Colonic mucosa (tissue), 4 donors: ENCODE results near the gene USP26. TPM values are rescaled to one million over a fixed set of nuclear protein-coding genes. Genes with fewer than 3 reads are reported as not detected.
A peak's percentile ranks its signal among the peaks of the same experiment; 100 is the strongest.
"Not testable (repeated sequence)": the region's sequence is repeated elsewhere in the genome, so short reads cannot be mapped to it uniquely, and the experiment has no call there.

Experiments used
- DNase-seq: peaks from one replicate; pipeline ENCODE4 v3.0.0-alpha.2; 2020
- H3K27ac ChIP-seq: fragments of 200-600 bp; one replicate; pipeline ENCODE4 v1.8.0; 2021
- H3K27me3 ChIP-seq: fragments of 200-600 bp; one replicate; pipeline ENCODE4 v1.8.0; 2021
- H3K36me3 ChIP-seq: fragments of 200-600 bp; one replicate; pipeline ENCODE4 v1.8.0; 2021
- H3K4me1 ChIP-seq: fragments of 200-600 bp; one replicate; pipeline ENCODE4 v1.8.0; 2021; ENCODE audit warnings: mild to moderate bottlenecking
- H3K4me3 ChIP-seq: fragments of 200-600 bp; one replicate; pipeline ENCODE4 v1.8.0; 2021
- H3K9ac ChIP-seq, 2 donors: one replicate each; pipeline ENCODE4 v1.7.0; 2013; ENCODE audit warnings: control low read depth in 2 of 2, low read depth in 2 of 2, low read length in 2 of 2
- H3K9me3 ChIP-seq: fragments of 200-600 bp; one replicate; pipeline ENCODE4 v1.8.0; 2021
- intact Hi-C: fragments of 100-400 bp; cut with DNase I; formaldehyde crosslinking; loops from one replicate; pipeline ENCODE4 v1.14.1; 2022
- total RNA-seq, 2 donors: library from RNA; stranded (reverse); fragmentation: NEBNext Ultra II Directional in 1 of 2; extraction: Animal tissue kit (Norgen Biotek cat#: 25700) in 1 of 2; gene quantifications; one replicate each; pipeline ENCODE4 v1.2.1, GENCODE V29; 2021
- TF ChIP-seq, protein P1 (sequence below): fragments of 200-600 bp; IDR thresholded peaks from one replicate; pipeline ENCODE4 v1.8.0; 2022; ENCODE audit warnings: antibody characterized with exemption, mild to moderate bottlenecking
- donor health status: healthy.
- donor health status: DM: no; HTN: no; CAD: no.
- donor health status: DM: no; HTN: no; CAD: no.

Gene USP26
- total RNA-seq, 2 donors from 2014 or later, result not detected

DNA sequence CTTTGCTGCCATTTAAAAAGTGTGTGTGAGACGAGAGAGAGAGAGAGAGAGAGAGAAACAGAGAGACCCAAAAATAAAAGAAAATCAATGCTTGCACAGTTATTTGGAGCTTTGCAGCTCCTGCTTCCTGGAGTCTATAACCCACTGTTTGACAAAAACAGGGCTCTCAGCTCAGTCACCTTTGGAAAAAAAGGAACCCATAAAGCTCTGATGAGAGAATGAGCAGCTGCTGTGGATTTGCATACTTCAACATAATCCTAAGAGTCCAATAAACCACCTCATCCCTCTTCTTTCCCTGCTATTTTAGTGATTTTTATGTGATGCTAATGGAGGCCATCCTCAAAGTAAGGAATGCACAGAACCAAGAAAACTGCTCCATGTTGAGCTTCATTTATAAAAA, 50.3 kb downstream of the USP26 start:
- Histone ChIP-seq H3K27me3 (no peaks in the 10 kb centered on the region), H3K4me3 (no peak overlapping the region), H3K9me3 (no peaks in the 10 kb centered on the region), H3K9ac (no peak overlapping the region), H3K27ac (no peak overlapping the region), H3K36me3 (no peaks in the 10 kb centered on the region), H3K4me1 (no peaks in the 10 kb centered on the region)
- no peak for DNase-seq
- TF ChIP-seq, protein P1, sequence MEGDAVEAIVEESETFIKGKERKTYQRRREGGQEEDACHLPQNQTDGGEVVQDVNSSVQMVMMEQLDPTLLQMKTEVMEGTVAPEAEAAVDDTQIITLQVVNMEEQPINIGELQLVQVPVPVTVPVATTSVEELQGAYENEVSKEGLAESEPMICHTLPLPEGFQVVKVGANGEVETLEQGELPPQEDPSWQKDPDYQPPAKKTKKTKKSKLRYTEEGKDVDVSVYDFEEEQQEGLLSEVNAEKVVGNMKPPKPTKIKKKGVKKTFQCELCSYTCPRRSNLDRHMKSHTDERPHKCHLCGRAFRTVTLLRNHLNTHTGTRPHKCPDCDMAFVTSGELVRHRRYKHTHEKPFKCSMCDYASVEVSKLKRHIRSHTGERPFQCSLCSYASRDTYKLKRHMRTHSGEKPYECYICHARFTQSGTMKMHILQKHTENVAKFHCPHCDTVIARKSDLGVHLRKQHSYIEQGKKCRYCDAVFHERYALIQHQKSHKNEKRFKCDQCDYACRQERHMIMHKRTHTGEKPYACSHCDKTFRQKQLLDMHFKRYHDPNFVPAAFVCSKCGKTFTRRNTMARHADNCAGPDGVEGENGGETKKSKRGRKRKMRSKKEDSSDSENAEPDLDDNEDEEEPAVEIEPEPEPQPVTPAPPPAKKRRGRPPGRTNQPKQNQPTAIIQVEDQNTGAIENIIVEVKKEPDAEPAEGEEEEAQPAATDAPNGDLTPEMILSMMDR, result no peak
- intact Hi-C loops, result loop anchor here (5.0 kb wide), 1 partner anchor 126 kb away; no protein-coding TSS in a partner anchor

DNA sequence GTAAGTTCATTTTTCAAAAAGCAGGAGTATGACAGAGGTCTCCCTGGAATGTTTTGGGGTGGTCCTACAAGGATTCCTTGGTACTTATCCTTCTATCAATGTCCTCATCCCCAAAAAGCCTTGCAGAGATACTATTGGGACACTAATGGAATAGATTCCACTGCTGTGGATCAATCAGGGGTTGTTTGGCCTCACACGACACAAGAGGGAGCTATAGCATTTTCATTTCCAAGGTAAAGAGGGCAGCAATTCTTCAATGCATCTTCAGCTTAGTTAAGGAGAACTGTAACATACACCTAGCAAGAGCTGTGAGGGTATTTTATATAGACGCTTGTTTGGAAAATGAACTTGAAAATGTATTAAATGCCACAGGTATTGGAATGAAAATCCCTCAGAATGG, 50.9 kb downstream of the USP26 start:
- Histone ChIP-seq H3K4me1 (no peaks in the 10 kb centered on the region), H3K27me3 (no peaks in the 10 kb centered on the region), H3K9me3 (no peaks in the 10 kb centered on the region), H3K27ac (no peak overlapping the region), H3K4me3 (no peak overlapping the region), H3K36me3 (no peaks in the 10 kb centered on the region), H3K9ac (no peak overlapping the region)
- no peak for DNase-seq
- intact Hi-C loops, result loop anchor here (5.0 kb wide), 1 partner anchor 126 kb away; no protein-coding TSS in a partner anchor
- TF ChIP-seq, protein P1, result peak; percentile 31

DNA sequence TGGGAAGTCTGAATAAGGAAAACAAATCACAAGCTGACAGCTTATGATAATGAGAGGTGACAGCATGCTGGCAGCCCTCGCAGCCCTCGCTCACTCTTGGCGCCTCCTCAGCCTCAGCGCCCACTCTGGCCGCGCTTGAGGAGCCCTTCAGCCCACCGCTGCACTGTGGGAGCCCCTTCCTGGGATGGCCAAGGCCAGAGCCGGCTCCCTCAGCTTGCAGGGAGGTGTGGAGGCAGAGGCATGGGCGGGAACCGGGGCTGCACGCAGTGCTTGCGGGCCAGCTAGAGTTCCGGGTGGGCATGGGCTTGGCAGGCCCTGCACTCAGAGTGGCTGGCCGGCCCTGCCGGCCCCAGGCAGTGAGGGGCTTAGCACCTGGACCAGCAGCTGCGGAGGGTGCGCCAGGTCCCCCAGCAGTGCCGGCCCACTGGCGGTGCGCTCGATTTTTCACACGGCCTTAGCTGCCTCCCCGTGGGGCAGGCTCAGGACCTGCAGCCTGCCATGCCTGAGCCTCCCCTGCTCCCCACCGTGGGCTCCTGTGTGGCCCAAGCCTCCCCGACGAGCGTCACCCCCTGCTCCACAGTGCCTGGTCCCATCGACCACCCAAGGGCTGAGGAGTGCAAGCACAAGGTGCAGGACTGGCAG, 52.6 kb downstream of the USP26 start:
- H3K4me3 ChIP-seq, H3K4me1 ChIP-seq, H3K36me3 ChIP-seq, intact Hi-C loops, H3K9ac ChIP-seq, DNase-seq, H3K27ac ChIP-seq, H3K9me3 ChIP-seq, H3K27me3 ChIP-seq: not testable (repeated sequence)

DNA sequence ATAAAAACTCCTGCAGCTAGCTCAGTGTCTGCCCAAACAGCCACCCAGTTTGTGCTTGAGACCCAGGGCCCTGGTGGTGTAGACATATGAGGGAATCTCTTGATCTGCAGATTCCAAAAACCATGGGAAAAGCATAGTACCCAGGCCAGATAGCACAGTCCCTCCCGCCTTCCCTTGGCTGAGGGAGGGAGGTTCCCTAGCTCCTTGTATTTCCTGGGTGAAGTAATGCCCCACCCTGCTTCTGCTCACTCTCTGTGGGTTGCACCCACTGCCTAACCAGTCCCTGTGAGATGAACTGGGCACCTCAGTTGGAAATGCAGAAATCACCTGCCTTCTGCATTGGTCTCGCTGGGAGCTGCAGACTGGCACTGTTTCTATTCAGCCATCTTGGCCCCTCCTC, 54.6 kb downstream of the USP26 start:
- Histone ChIP-seq H3K9ac (no peak overlapping the region), H3K36me3 (no peaks in the 10 kb centered on the region), H3K4me1 (no peaks in the 10 kb centered on the region), H3K27me3 (no peaks in the 10 kb centered on the region), H3K27ac (no peak overlapping the region), H3K9me3 (no peaks in the 10 kb centered on the region), H3K4me3 (no peak overlapping the region)
- intact Hi-C loops, result no loop called here
- TF ChIP-seq, protein P1, result no peak
- DNase-seq, result no peak

DNA sequence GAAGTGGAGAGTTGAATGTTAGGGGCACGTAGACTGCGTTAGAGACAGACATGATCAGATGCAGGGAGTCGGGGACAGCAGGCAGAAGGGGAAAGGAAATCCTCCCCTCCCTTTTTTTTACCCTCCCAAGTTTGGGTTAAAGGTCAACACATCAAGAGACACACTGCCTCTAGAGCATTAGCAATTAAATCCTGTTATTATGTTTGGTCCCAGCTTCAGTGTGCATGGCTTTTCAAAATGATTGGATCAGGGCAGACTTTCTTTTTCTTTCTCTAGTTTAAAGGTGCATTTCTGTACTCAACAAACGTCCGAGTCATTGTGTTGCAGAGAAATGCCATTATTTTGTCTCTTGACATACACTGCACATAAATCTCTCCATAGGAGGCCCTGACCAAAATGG, 63.9 kb downstream of the USP26 start:
- H3K4me1 ChIP-seq, result no peaks in the 10 kb centered on the region
- no peak for DNase-seq
- peaks cover 4% of the 10 kb centered on the region for H3K27me3 ChIP-seq
- no peaks in the 10 kb centered on the region for H3K9me3 ChIP-seq
- no peaks in the 10 kb centered on the region for H3K36me3 ChIP-seq
- no peak overlapping the region for H3K27ac ChIP-seq
- H3K9ac ChIP-seq, result no peak overlapping the region
- intact Hi-C loops, result no loop called here
- TF ChIP-seq, protein P1, result no peak
- no peak overlapping the region for H3K4me3 ChIP-seq

DNA sequence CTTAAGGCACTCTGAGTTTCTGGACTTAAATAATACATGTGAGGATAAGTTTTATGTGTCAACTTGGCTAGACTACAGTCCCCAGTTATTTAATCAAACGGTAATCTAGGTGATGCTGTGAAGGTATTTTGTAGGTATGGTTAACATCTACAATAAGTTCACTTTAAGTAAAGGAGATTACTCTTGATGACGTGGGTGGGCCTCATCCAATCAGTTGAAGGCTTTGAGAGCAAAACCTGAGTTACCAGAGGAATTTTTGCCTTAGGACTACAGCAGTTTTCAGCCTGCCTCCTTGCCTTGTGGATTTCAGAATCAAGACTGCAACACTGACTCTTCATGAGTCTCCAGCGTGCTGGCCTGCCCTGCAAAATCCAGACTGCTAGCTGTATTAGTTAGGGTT, 78.7 kb downstream of the USP26 start:
- no peak overlapping the region for H3K9ac ChIP-seq
- H3K27me3 ChIP-seq, result no peaks in the 10 kb centered on the region
- no peaks in the 10 kb centered on the region for H3K36me3 ChIP-seq
- no peak overlapping the region for H3K27ac ChIP-seq
- TF ChIP-seq, protein P1, result no peak
- intact Hi-C loops, result no loop called here
- no peak for DNase-seq
- H3K9me3 ChIP-seq, result no peaks in the 10 kb centered on the region
- H3K4me3 ChIP-seq, result no peak overlapping the region
- no peaks in the 10 kb centered on the region for H3K4me1 ChIP-seq
